Stimulated activated CD8-positive, alpha-beta memory T cell treated with anti-CD3 and anti-CD28 coated beads, Interleukin-15, amount 100 ng/mL, for 4 hours (primary cell): ENCODE measurements around the gene ARGFX.
"Not testable (repeated sequence)": the region's sequence is repeated elsewhere in the genome, so short reads cannot be mapped to it uniquely, and the experiment has no call there.

Experiments used
- DNase-seq, 2 donors: peaks; one replicate each; pipeline ENCODE4 v3.0.0-alpha.2; 2020; ENCODE audit warnings: low read depth in 2 of 2

Gene ARGFX

GRCh38 chr3:121599900-121600299 is 32.2 kb downstream of the ARGFX start:
- DNase-seq = not testable (repeated sequence)

- DNase-seq = no peak
These were observed 33.6 kb downstream of the ARGFX start for GRCh38 chr3:121601212-121601812.

GRCh38 chr3:121604759-121605158 is 37.0 kb downstream of the ARGFX start:
- no peak for DNase-seq

- DNase-seq = no peak
These were observed 38.4 kb downstream of the ARGFX start for GRCh38 chr3:121606106-121606505.
